HUES64 (cell line): ENCODE data around the gene ASH1L.
"Not testable (repeated sequence)": the region's sequence is repeated elsewhere in the genome, so short reads cannot be mapped to it uniquely, and the experiment has no call there.

Experiments used
- H3K27ac ChIP-seq: 2 replicates; pipeline ENCODE4 v1.7.0; 2013; ENCODE audit warnings: low read depth, low read length, inconsistent platforms
- H3K27me3 ChIP-seq: 2 replicates; pipeline ENCODE4 v1.6.1; 2013; ENCODE audit warnings: mild to moderate bottlenecking, low read length; ENCODE audit not compliant: insufficient read depth
- H3K36me3 ChIP-seq: 2 replicates; pipeline ENCODE4 v1.6.1; 2013; ENCODE audit warnings: mild to moderate bottlenecking, low read length; ENCODE audit not compliant: insufficient read depth
- H3K4me1 ChIP-seq: 2 replicates; pipeline ENCODE4 v1.6.1; 2013; ENCODE audit warnings: mild to moderate bottlenecking, low read length, moderate library complexity; ENCODE audit not compliant: insufficient read depth
- H3K4me3 ChIP-seq: 2 replicates; pipeline ENCODE4 v1.5.1; 2013; ENCODE audit warnings: mild to moderate bottlenecking, low read length, moderate library complexity
- H3K9ac ChIP-seq: 2 replicates; pipeline ENCODE4 v1.6.1; 2013; ENCODE audit warnings: mild to moderate bottlenecking, low read depth, low read length
- H3K9me3 ChIP-seq: 2 replicates; pipeline ENCODE4 v1.6.1; 2013; ENCODE audit warnings: low read depth, low read length; ENCODE audit not compliant: insufficient read depth
- WGBS: fragments of 150-250, 120-280 bp; methylation state at CpG from one replicate; pipeline ENCODE4 v1.1.7; 2013; ENCODE audit warnings: missing lambda C conversion rate; 5-methylcytosine and 5-hydroxymethylcytosine counted together

ASH1L gene

DNA sequence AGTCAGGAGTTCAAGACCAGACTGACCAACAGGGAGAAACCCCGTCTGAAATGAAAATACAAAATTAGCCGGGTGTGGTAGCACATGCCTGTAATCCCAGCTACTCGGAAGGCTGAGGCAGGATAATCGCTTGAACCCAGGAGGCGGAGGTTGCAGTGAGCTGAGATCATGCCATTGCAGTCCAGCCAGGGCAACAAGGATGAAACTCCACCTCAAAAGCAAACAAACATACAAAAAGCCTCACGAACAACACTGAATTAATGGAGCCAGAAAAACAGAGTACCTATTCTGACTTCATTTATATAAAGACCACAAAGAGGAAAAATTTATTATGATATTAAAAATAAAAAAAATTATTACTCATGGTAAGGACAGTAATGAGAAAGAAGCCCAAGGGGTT lies 75.7 kb downstream of the ASH1L start:
- not testable (repeated sequence) for H3K27me3 ChIP-seq, H3K4me1 ChIP-seq, H3K9ac ChIP-seq, H3K9me3 ChIP-seq, H3K27ac ChIP-seq, H3K36me3 ChIP-seq, H3K4me3 ChIP-seq
- 95% methylated on average over 6 of the region's 6 CpGs for WGBS

DNA sequence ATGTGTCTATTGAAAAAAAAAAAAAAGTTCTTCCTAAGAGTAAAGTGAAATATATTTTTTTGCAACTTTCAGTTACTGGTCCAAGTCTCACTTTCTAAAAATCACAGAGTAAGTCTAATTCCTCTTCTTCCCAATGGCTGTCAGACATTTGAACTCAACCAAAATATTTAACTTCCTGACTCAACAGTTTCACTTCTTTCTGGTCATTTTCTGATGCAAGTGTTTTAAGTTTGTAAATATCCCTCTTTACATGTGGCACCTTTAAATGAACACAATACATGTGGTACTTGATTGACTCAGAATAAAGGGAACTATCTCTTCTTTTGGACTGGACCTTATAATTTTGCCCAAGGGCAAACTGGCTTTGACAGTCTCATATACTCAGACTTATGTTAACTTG lies 76.7 kb downstream of the ASH1L start:
- no peaks in the 10 kb centered on the region for H3K4me1 ChIP-seq
- H3K4me3 ChIP-seq, result no peak overlapping the region
- no peak overlapping the region for H3K9ac ChIP-seq
- H3K36me3 ChIP-seq, result peaks cover 19% of the 10 kb centered on the region
- no peaks in the 10 kb centered on the region for H3K9me3 ChIP-seq
- no peak overlapping the region for H3K27ac ChIP-seq
- no peaks in the 10 kb centered on the region for H3K27me3 ChIP-seq

DNA sequence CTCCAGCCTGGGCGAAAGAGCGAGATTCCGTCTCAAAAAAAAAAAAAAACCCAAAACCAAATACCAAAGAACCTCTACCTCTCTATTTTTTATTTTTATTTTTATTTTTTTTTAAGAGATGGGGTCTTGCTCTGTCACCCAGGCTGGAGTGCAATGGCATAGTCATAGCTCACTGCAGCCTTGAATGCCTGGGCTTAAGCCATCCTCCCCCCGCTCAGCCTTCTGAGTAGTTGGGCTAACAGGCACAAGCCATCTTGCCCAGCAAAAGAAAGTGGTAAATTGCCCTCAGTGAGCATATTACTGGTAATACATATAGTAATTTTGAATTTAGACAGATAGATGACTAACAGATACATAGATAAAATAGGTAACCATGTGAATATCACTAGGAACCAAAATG lies 77.4 kb downstream of the ASH1L start:
- H3K27me3 ChIP-seq, result no peaks in the 10 kb centered on the region
- H3K9ac ChIP-seq, result no peak overlapping the region
- no peak overlapping the region for H3K4me3 ChIP-seq
- 96% methylated on average over 4 of the region's 4 CpGs for WGBS
- H3K36me3 ChIP-seq, result peaks cover 26% of the 10 kb centered on the region
- H3K4me1 ChIP-seq, result no peaks in the 10 kb centered on the region
- H3K27ac ChIP-seq, result no peak overlapping the region
- no peaks in the 10 kb centered on the region for H3K9me3 ChIP-seq

DNA sequence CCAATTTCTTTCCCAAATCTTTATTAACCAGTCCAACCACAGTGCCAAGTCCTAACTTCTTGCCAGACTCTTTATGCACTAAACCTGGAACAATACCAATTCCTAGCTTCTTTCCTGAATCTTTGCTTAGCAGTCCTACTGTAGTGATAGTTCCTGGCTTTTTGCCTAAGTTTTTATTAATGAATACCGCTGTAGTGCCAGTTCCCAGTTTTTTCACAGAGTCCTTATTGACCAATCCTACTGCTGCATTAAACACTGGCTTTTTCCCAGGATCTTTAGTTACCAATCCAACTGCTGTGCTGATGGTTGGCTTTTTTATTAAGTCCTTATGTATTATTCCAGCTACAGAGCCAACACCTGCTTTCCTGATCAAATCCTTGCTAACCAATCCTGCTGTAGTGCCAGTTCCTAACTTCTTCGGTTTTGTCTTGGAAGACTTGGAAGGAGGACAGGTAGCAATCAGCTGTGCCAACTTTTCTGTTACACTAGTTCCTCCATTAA lies 80.8 kb downstream of the ASH1L start:
- Histone ChIP-seq H3K9ac (no peak overlapping the region), H3K27ac (no peak overlapping the region), H3K4me3 (no peak overlapping the region), H3K4me1 (peaks cover 9% of the 10 kb centered on the region), H3K27me3 (no peaks in the 10 kb centered on the region), H3K36me3 (peaks cover 27% of the 10 kb centered on the region), H3K9me3 (no peaks in the 10 kb centered on the region)
- 97% methylated on average over 2 of the region's 2 CpGs for WGBS

DNA sequence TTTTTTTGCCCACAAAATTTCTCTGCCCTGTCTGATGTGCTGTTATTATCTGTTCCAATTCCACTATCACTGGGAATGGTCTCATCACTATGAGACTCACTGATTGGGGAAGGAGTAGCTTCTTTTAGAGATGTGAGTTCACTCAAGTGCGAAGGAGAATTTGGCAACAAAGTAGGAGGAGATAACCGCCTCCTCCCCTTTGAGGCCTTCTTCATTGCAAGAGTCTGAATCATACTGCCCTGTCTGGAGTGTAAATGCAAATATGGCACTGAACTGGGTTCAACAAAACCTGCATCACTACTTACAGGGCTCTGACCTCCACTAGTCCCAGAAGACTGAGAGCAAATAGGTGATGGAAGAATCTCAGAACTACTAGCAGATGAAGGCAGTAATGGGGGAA lies 83.4 kb downstream of the ASH1L start:
- no peaks in the 10 kb centered on the region for H3K9me3 ChIP-seq
- no peak overlapping the region for H3K9ac ChIP-seq
- WGBS, result 93% methylated on average over 2 of the region's 2 CpGs
- H3K4me1 ChIP-seq, result peaks cover 9% of the 10 kb centered on the region
- H3K4me3 ChIP-seq, result no peak overlapping the region
- no peaks in the 10 kb centered on the region for H3K27me3 ChIP-seq
- H3K27ac ChIP-seq, result no peak overlapping the region
- peaks cover 27% of the 10 kb centered on the region for H3K36me3 ChIP-seq

DNA sequence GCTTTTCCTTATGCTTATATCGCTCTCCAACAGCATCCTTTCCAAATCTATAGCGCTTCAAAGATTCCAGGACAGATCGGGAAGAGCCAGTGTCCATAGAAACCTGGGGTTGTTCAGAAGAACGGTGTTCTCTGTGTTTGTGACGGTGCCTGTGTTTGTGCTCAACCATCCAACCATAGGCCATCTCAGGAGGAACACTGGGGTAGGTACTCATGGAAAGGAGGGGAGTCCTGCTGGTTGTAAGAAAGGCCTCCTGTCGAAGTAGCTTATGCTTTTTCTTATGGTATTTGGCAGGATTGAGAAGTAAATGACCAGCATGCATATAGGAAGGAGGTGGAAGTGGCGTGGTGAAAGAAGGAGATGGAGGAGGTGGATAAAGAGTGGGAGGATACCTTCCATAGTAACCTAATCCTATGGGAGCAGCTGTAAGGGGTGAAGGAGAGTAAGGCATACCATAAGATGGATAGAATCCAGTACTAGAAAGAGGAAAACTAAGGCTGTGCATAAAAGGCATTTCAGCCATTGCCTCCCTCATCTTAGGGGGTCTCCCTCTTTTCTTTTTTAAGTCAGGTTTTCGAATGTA lies 84.2 kb downstream of the ASH1L start:
- Histone ChIP-seq H3K4me3 (no peak overlapping the region), H3K9ac (no peak overlapping the region), H3K36me3 (peaks cover 31% of the 10 kb centered on the region), H3K27ac (no peak overlapping the region), H3K9me3 (no peaks in the 10 kb centered on the region), H3K4me1 (peaks cover 9% of the 10 kb centered on the region), H3K27me3 (no peaks in the 10 kb centered on the region)
- 91% methylated on average over 8 of the region's 8 CpGs for WGBS

DNA sequence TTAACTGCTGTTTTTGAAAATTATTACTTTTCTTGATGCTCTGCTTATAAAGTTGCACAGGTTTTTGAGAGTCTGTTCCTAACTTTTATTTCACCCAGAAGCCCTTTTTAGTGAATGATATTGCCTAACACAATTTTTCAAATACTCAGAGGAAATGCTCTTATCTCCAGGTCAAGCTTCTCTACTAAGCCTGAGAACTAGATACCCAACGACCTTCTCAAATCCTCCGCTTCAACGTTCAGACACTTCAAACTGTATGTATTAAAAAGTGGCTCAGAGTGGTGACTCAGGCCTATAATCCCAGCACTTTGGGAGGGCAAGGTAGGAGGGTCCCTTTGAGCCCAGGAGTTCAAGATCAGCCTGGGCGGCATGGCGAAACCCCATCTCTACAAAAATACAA lies 88.5 kb downstream of the ASH1L start:
- peaks cover 23% of the 10 kb centered on the region for H3K9me3 ChIP-seq
- peaks cover 24% of the 10 kb centered on the region; the same call in 1 of the 2 replicates for H3K36me3 ChIP-seq
- no peaks in the 10 kb centered on the region for H3K27me3 ChIP-seq
- H3K9ac ChIP-seq, result no peak overlapping the region
- H3K27ac ChIP-seq, result no peak overlapping the region
- 89% methylated on average over 5 of the region's 5 CpGs for whole genome bisulfite sequencing
- H3K4me1 ChIP-seq, result peaks cover 3% of the 10 kb centered on the region
- H3K4me3 ChIP-seq, result no peak overlapping the region

DNA sequence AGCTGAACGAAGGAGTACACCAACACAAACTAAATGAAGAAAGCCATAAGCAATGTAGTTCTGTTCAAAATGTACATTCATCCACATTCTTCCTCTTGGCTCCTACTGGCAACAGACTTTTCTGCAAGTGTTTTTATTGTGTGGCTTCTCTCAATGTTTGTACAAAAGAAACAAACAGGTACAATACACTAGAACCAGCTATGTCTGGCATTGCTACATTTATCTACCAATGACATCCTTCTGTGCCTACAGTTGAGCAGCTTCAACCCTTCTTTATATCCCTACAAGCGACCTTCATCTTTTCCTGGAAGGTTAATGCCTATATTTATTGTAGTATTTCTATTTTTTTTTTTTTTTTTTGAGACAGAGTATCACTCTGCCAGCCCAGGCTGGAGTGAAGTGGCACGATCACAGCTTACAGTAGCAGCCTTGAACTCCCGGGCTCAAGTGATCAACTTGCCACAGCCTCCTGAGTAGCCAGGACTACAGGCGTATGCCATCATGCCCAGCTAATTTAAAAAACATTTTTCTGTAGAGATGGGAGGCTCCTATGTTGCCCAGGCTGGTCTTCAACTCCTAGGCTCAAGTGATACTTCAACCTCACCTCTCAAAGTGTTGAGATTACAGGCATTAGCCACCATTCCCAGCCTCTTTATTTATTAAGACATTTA lies 89.3 kb downstream of the ASH1L start:
- H3K36me3 ChIP-seq, result peaks cover 24% of the 10 kb centered on the region; the same call in 1 of the 2 replicates
- no peak overlapping the region for H3K27ac ChIP-seq
- no peak overlapping the region for H3K9ac ChIP-seq
- H3K4me3 ChIP-seq, result no peak overlapping the region
- H3K9me3 ChIP-seq, result peaks cover 23% of the 10 kb centered on the region
- H3K27me3 ChIP-seq, result no peaks in the 10 kb centered on the region
- H3K4me1 ChIP-seq, result no peaks in the 10 kb centered on the region
- WGBS, result 93% methylated on average over 5 of the region's 5 CpGs

DNA sequence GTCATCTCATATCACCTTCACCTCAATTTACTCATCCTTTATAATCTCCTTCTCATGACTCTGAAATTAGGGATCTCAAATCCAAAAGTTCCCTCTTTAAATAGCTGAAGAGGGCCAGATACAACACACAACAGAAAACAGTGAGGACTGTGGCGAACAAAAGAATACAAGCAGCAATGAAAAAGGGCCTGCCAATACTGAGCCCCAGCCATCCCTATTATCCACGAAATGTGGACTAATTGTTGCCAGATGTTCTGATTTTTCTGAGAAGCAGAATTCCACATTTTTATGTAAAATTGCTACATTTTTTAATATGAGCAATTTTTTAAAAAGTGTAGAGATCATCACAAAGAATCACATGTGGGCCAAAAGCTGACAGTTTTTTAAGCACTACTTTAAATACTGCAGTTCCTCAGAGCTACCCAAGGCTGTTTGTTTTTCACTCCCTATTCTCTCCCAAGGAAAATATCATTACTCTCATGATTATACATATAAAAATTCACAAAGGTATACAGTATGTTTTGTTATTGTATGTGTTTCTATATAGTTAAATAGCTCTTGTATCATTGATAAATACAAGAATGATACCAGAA lies 90.0 kb downstream of the ASH1L start:
- Histone ChIP-seq H3K4me1 (no peaks in the 10 kb centered on the region), H3K9me3 (peaks cover 23% of the 10 kb centered on the region), H3K4me3 (no peak overlapping the region), H3K27ac (no peak overlapping the region), H3K9ac (no peak overlapping the region), H3K36me3 (peaks cover 24% of the 10 kb centered on the region; the same call in 1 of the 2 replicates), H3K27me3 (no peaks in the 10 kb centered on the region)
- 100% methylated on average over 2 of the region's 2 CpGs for WGBS

DNA sequence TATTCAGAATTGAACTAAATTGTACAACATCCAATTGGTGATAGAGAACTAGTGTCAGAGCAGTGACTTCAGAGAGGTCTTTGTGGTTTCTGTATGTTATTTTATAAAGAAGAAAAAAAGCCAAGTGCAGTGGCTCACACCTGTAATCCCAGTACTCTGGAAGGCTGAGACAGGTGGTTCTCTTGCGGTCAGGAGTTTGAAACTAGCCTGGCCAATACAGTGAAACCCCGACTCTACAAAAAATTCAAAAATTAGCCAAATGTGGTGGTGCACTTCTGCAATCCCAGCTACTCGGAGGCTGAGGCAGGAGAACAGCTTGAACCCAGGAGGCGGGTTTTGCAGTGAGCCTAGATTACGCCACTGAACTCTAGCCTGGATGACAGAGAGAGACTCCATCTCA lies 90.7 kb downstream of the ASH1L start:
- no peaks in the 10 kb centered on the region for H3K4me1 ChIP-seq
- H3K4me3 ChIP-seq, result no peak overlapping the region
- no peaks in the 10 kb centered on the region for H3K27me3 ChIP-seq
- WGBS, result 97% methylated on average over 5 of the region's 5 CpGs
- no peak overlapping the region for H3K9ac ChIP-seq
- H3K9me3 ChIP-seq, result peaks cover 23% of the 10 kb centered on the region
- no peak overlapping the region for H3K27ac ChIP-seq
- peaks cover 24% of the 10 kb centered on the region; the same call in 1 of the 2 replicates for H3K36me3 ChIP-seq

DNA sequence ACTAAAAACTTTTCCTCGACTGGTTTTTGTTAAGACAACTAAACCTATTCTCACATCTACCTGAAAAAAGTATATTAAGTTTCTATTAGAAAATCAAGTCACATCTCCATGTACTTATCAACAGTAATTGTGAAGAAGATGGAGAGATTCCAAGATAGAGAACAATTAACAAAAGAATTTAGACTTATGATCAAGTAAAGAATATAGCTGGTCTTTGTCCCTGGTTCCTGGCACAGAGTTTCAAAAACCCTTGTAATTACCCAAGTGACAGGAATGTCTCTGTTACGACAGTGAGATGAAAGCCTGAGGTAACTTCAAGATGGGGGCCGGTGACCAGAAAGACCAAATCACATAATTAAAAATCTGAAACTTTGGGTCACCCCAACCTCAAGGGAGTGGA lies 91.6 kb downstream of the ASH1L start:
- Histone ChIP-seq H3K36me3 (peaks cover 24% of the 10 kb centered on the region; the same call in 1 of the 2 replicates), H3K4me1 (no peaks in the 10 kb centered on the region), H3K4me3 (no peak overlapping the region), H3K9me3 (peaks cover 23% of the 10 kb centered on the region), H3K9ac (no peak overlapping the region), H3K27me3 (no peaks in the 10 kb centered on the region), H3K27ac (no peak overlapping the region)
- 100% methylated on average over 2 of the region's 3 CpGs for WGBS
